GM12873 (cell line): ENCODE results near the gene TBC1D4.

Experiments used
- CTCF ChIP-seq: IDR thresholded peaks from 2 replicates; pipeline ENCODE4 v1.5.1; 2012; ENCODE audit warnings: low read depth, mild to moderate bottlenecking, moderate library complexity, low read length, control low read depth; ENCODE audit not compliant: insufficient read depth; ENCODE audit errors: missing control alignments

TBC1D4 gene

DNA sequence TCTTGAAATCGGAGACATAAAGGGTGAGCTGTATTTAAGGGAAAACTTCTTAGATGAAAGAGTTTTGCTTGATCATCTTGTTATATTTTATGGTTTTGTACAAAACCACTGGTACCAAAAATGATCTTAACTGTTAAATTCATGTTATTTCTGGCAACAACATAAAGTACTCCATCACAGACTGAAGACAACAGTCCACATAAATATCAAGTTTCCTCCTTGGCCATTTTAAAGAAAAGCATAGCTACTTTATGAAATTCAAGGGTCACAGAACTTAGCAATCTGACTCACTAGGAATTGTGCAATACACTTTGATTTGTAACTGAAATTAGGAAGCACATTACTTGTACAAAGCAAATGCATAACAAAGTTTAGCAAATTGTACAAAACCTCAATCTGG, 66.3 kb downstream of the TBC1D4 start:
- TF ChIP-seq CTCF, result no peak

GRCh38 chr13:75415171-75415570, 66.8 kb downstream of the TBC1D4 start:
- TF ChIP-seq CTCF, result no peak

GRCh38 chr13:75414036-75414827, 67.7 kb downstream of the TBC1D4 start:
- TF ChIP-seq CTCF, result no peak

DNA sequence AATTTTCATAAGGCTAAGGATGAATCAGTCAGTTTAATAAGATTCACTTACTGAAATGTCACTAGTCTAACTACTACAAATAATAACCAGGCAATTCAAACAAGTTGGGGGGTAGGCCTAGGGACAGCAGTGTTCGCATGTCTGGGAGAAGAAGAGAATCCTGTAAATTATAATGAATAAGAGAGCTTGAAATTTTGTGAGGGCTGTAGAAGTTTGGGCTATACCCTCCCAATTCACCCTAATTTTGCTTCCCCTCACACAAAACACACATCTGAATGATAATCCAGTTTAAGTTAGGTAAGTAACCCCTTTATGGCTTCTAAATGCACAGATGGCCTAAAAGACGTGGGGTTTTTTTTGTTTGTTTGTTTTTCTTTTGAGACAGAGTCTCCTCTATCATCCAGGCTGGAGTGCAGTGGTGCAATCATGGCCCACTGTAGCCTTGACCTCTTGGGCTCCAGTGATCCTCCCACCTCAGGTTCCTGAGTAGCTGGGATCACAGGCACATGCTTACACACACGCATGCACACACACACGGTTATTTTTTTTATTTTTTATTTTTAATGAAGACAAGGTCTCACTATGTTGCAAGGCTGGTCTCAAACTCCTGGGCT, 69.9 kb downstream of the TBC1D4 start:
- TF ChIP-seq CTCF, result no peak

DNA sequence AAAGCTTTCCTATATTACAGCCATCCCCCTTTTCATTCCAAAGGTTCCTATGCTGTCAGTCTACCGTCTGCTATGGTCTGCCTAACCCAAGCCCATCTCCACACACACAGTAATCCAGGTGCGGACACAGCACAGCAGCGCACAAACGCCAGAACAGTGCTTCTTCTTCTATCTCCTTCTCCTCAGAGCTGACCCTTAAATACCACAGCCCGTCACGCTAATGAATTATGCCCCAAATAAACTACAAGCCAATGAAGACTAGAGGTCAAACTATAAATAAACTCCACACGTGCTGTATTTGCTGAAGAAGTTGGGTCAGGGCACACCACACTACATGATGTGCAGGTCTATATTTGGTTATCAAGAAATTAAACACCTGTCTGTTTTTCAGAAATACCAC, 71.8 kb downstream of the TBC1D4 start:
- no peak for TF ChIP-seq CTCF

DNA sequence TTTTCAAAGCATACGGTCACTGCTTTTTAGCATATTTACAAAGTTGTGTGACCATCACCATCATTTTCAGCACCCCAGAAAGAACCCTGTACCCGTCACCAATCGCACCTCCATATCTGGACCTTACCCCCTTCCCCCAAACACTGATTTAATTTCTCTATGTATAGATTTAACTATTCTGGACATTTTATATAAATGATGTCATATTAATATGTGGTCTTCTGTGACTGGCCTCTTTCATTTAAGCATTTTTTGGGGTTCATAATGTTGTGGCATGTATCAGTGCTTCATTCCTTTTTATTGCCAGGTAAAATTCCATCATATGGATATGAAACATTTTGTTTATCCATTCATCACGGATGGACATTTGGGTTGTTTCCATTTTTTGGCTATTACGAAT, 74.0 kb downstream of the TBC1D4 start:
- TF ChIP-seq CTCF, result no peak

- no peak for TF ChIP-seq CTCF
Observed at GRCh38 chr13:75407473-75407872, 74.5 kb downstream of the TBC1D4 start.
